Activated T-helper 2 cell treated with anti-CD3 and anti-CD28 coated beads, Interferon-gamma antibody, Interleukin-2, Interleukin-4, amounts not matched to agents 10 μg/mL and 5 μg/mL and 100 μg/mL, durations not matched to agents 14 hours and 24 hours and 36 hours (primary cell): ENCODE measurements around the gene C1orf167. TPM values are rescaled to one million over a fixed set of nuclear protein-coding genes. Genes with fewer than 3 reads are reported as not detected.

Experiments
- DNase-seq: peaks from one replicate; pipeline ENCODE4 v3.0.0; 2021; ENCODE audit warnings: low spot score
- H3K27ac Mint-ChIP-seq: one replicate; pipeline ENCODE4 v1.8.0; 2021; ENCODE audit warnings: mixed read lengths
- H3K27me3 Mint-ChIP-seq: one replicate; pipeline ENCODE4 v1.8.0; 2021; ENCODE audit warnings: low read depth, mixed read lengths
- H3K36me3 Mint-ChIP-seq: one replicate; pipeline ENCODE4 v1.8.0; 2021; ENCODE audit warnings: low read depth, mixed read lengths
- H3K4me1 Mint-ChIP-seq: one replicate; pipeline ENCODE4 v1.8.0; 2021; ENCODE audit warnings: low read depth, mixed read lengths
- H3K4me3 Mint-ChIP-seq: one replicate; pipeline ENCODE4 v1.8.0; 2021; ENCODE audit warnings: low read depth, mild to moderate bottlenecking, moderate library complexity, mixed read lengths
- H3K9me3 Mint-ChIP-seq: one replicate; pipeline ENCODE4 v1.8.0; 2021; ENCODE audit warnings: mixed read lengths
- intact Hi-C: fragments of 100-400 bp; cut with micrococcal nuclease; formaldehyde crosslinking; loops from one replicate; pipeline ENCODE4 v1.15.1; 2023
- total RNA-seq: library from RNA; stranded (reverse); gene quantifications from 2 replicates; pipeline ENCODE4 v1.2.3, GENCODE V29; 2022

Gene C1orf167
- total RNA-seq, 1 donor from 2014 or later: not detected

DNA sequence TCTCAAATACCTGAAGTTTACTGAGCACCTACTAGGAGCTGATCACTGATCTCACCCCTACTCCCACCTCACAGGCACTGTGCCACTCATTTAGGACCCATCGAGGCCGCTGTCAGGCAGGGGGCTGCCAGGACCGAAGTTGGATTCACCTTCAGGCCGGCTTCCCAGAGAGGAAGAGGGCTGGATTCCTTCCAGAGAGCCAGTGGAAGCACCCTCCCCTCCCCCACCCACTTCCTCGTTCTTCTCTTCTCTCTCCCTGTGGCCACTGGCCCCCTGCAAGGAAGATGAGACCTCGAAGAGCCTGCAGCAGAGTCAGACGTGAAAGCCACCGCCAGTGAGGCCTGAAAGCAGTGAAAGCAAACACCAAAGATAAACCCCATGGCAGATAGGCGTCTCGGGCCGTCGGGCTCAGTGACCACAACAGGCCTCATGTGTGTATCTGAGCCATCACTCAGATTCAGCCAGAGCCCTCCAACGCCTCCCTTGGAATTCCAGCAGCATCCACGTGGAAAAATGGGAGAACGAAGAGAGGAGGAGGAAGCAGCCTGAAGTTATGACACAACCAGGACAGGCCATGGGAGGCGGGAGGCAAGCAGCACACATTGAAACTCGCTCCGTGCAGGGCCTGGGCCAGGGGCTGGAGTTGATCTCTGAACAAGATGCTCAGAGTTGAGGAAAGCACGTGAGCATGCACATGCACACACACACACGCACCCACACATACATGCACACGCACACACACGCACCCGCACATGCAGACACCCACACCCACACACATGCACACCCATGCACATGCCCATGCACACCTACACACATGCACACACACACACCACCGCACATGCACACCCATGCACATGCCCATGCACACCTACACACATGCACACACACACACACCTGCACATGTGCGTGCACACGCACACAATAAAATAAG is 32.2 kb upstream of the C1orf167 start:
- no peaks in the 10 kb centered on the region for H3K27me3 Mint-ChIP-seq
- DNase-seq: no peak
- no peaks in the 10 kb centered on the region for H3K36me3 Mint-ChIP-seq
- H3K4me3 Mint-ChIP-seq: peak overlapping the region; percentile 55
- H3K9me3 Mint-ChIP-seq: no peaks in the 10 kb centered on the region
- no peak overlapping the region for H3K27ac Mint-ChIP-seq
- peaks cover 36% of the 10 kb centered on the region for H3K4me1 Mint-ChIP-seq
- intact Hi-C loops: no loop called here

DNA sequence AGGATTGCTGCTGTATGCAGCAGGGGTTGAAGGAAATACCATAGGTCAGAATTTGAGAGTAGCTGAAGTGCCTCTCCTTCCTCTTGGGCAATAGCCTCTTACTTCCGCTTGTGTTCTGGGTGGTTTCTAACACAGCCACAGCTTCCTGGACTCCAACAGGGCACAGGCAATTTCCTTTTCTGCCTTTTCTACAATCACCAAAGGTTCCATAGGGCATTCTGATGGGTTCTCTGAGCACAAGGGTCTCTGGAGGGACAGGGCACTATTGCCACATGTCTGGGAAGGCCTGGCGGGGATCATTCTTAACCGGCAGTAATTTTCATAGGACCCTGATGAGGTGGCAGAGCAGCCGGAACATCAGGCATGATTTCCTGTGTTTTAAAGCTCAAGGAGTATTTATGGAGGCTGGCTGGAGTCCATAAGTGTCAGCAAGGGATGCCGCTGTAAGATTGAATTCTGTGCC is 31.5 kb upstream of the C1orf167 start:
- Mint-ChIP-seq H3K27ac (peak overlapping the region; percentile 50), H3K4me1 (peaks cover 35% of the 10 kb centered on the region), H3K36me3 (no peaks in the 10 kb centered on the region), H3K27me3 (peaks cover 1% of the 10 kb centered on the region), H3K4me3 (peak overlapping the region; percentile 55), H3K9me3 (no peaks in the 10 kb centered on the region)
- peak; percentile 47 for DNase-seq
- intact Hi-C loops: no loop called here

DNA sequence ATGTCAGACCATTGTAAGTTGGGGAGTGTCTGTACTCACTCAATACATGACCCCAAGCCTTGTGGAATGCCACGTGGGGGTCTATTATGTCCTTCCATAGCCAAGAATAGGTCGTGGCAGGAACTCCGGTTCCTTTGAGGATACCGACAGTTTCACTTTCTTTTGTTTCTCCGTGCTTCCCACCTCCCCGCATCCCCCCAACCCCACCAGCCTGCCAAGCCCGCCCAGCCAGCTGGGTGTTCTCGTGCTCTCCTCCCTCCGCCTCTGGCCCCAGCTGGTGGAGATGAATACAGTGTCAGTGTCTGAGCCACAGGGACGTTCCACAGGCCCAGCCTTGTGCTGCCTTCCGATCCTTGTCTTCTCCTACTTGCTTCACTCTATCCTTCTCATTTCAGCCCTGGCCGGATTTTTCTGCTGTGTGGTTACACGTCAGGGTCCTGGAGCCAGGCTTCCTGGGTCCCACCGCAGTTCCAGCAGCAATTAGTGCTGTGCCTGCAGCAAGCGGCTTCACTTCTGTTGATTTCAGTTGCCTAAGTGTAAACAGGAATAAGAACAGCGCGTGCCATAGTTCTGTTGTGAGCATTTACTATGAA is 30.2 kb upstream of the C1orf167 start:
- Mint-ChIP-seq H3K4me3 (peak overlapping the region; percentile 62), H3K27me3 (peaks cover 1% of the 10 kb centered on the region), H3K27ac (peak overlapping the region; percentile 51), H3K9me3 (no peaks in the 10 kb centered on the region), H3K4me1 (peaks cover 37% of the 10 kb centered on the region), H3K36me3 (no peaks in the 10 kb centered on the region)
- intact Hi-C loops: no loop called here
- DNase-seq: no peak

- Mint-ChIP-seq H3K4me3 (no peak overlapping the region), H3K4me1 (peaks cover 43% of the 10 kb centered on the region), H3K9me3 (no peaks in the 10 kb centered on the region), H3K36me3 (no peaks in the 10 kb centered on the region), H3K27ac (no peak overlapping the region), H3K27me3 (peaks cover 3% of the 10 kb centered on the region)
- DNase-seq: no peak
- intact Hi-C loops: no loop called here
Observed at GRCh38 chr1:11733306-11733705, 28.7 kb upstream of the C1orf167 start.

GRCh38 chr1:11735531-11735853 is 26.5 kb upstream of the C1orf167 start:
- intact Hi-C loops: loop anchor here (5.0 kb wide), 1 partner anchor 53 kb away; the partner anchor contains the start of gene MAD2L2
- Mint-ChIP-seq H3K4me1 (peaks cover 41% of the 10 kb centered on the region), H3K27ac (no peak overlapping the region), H3K4me3 (peak overlapping the region; percentile 96), H3K36me3 (no peaks in the 10 kb centered on the region), H3K9me3 (no peaks in the 10 kb centered on the region), H3K27me3 (peaks cover 6% of the 10 kb centered on the region)
- DNase-seq: no peak

DNA sequence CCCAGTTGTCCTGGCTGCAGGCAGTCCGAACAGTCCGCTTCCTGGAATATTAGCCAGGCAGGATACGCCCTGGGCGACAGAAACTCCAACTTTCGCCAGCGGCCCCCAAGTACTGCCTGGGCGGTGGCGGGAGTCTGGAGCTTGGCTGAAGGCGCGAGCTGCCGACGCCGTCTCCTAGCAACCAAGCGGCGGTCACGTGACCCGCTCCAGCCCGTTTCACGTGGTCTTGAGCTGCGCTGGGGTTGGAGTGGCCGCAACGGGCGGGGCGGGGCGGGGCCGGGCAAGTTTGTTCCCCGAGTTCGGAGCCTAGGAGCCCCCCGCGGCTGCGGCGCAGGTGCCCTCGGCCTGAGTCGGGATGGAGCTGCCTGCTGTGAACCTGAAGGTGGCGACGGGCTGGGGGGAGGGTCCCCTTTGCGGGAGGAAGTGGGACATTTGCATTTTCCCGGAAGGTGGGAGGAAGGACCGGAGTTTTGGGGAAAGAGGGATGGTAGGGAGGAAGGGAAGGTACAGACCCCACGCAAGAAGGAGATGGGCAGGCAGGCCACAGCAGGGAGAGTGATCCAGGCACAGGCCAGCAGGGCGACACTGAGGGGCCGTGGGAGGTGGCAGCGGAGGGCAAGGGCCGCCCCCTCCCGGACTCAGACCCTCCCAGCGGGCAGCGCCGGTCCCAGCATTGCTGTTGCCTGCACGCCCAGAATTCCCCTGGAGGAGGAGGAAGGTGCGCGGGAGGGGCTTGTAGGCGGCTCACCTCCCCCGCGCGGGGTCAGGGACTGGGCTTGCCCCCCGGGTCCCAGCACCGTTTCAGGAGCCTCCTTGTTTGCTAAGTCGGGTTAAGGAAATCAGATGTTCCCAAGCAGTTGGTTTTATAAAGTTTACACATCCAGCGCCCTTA is 25.9 kb upstream of the C1orf167 start, which contains the start of gene AGTRAP:
Gene AGTRAP (plus strand): TSS at position 283 of the 892 bp plus-strand sequence. CDS start 73 bp downstream, at position 356.
- peak; percentile 83 for DNase-seq
- peaks cover 6% of the 10 kb centered on the region for H3K27me3 Mint-ChIP-seq
- intact Hi-C loops: loop anchor here (5.0 kb wide), 1 partner anchor 54 kb away; the partner anchor contains the start of gene MAD2L2
- peak within 1 kb of the TSS; percentile 75 for H3K27ac Mint-ChIP-seq
- H3K4me1 Mint-ChIP-seq: peaks cover 45% of the 10 kb centered on the region
- H3K36me3 Mint-ChIP-seq: peaks cover 2% of the 10 kb centered on the region
- peak within 1 kb of the TSS; percentile 96 for H3K4me3 Mint-ChIP-seq
- H3K9me3 Mint-ChIP-seq: no peaks in the 10 kb centered on the region

DNA sequence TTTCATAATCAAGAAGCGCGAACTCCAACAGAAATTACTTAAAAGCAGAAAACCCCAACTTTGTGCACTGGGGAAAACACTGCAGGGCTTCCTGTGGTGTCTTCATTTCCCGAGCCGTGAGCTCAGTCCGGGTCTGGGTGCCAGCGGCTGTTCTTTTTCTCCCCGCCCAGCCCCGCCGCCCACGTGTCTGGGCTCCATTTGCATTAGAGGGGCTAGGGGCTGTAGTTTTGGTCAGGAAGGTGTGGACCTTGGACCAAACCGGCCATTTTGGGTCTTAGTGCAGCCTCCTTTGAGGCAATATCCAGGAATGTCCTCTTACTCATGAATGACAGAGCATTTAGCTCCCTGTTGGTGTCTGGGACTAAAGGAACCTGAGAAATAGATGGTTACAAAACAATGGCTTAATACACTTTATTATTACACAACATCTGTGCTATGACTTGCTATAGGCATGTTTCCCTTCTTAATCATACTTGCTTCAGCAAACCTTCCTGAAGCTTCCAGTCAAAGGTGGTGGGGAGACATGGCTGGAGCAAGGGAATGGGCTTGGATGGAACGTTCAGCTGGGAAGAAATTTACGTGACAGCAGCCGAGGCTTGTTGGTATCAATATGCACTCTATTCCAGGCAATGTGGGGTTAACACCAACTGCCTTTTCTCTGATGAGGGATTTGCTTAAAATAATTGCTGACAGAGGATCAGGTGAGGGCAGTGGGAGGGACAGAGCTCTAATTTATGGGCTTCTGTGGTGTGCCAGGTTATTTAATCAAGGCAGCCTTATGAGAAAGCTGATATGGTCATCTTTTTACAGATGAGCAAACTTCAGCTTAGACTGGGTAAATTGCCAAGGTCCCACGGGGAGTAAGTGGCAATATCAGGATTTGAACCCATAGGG is 25.0 kb upstream of the C1orf167 start:
- intact Hi-C loops: loop anchor here (5.0 kb wide), 1 partner anchor 55 kb away; the partner anchor contains the start of gene MAD2L2
- Mint-ChIP-seq H3K9me3 (no peaks in the 10 kb centered on the region), H3K4me3 (peak overlapping the region; percentile 96), H3K27me3 (peaks cover 6% of the 10 kb centered on the region), H3K27ac (no peak overlapping the region), H3K4me1 (peaks cover 47% of the 10 kb centered on the region), H3K36me3 (peaks cover 2% of the 10 kb centered on the region)
- peak; percentile 33 for DNase-seq

DNA sequence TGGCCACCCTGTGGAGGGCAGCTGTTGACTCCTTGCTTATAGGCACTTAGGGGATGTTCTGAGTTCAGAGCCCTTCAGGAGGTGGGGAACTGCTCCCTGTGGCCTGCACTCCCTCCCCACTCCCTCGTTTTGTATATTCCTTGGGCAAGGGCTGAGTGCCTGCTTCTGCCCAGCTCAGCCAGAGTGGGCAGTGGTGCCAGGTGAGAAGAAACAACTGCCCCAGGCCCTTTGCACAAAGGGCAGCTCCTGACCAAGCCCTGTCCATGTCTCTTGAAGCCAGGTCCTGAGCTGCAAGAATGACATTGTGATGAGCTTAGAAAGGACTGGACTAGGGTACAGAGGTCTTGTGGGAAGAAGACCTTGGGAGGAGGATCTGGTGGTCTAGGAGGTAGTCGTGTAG is 23.9 kb upstream of the C1orf167 start:
- Mint-ChIP-seq H3K4me3 (no peak overlapping the region), H3K36me3 (peaks cover 2% of the 10 kb centered on the region), H3K4me1 (peaks cover 51% of the 10 kb centered on the region), H3K27me3 (peaks cover 10% of the 10 kb centered on the region), H3K9me3 (no peaks in the 10 kb centered on the region), H3K27ac (no peak overlapping the region)
- no peak for DNase-seq
- intact Hi-C loops: loop anchor here (5.0 kb wide), 1 partner anchor 56 kb away; the partner anchor contains the start of gene MAD2L2

GRCh38 chr1:11738783-11739182 is 23.2 kb upstream of the C1orf167 start:
- intact Hi-C loops: loop anchor here (5.0 kb wide), 1 partner anchor 56 kb away; the partner anchor contains the start of gene MAD2L2
- Mint-ChIP-seq H3K9me3 (no peaks in the 10 kb centered on the region), H3K27ac (no peak overlapping the region), H3K4me3 (no peak overlapping the region), H3K36me3 (peaks cover 2% of the 10 kb centered on the region), H3K4me1 (peaks cover 48% of the 10 kb centered on the region), H3K27me3 (peaks cover 10% of the 10 kb centered on the region)
- DNase-seq: no peak

- Mint-ChIP-seq H3K4me3 (peak overlapping the region; percentile 33), H3K36me3 (peaks cover 4% of the 10 kb centered on the region), H3K27ac (peak overlapping the region; percentile 28), H3K9me3 (no peaks in the 10 kb centered on the region), H3K4me1 (peaks cover 45% of the 10 kb centered on the region), H3K27me3 (peaks cover 8% of the 10 kb centered on the region)
- intact Hi-C loops: no loop called here
- peak; percentile 50 for DNase-seq
Observed at GRCh38 chr1:11740258-11741192, 21.5 kb upstream of the C1orf167 start.

GRCh38 chr1:11741482-11741881 is 20.5 kb upstream of the C1orf167 start:
- no peak for DNase-seq
- Mint-ChIP-seq H3K9me3 (no peaks in the 10 kb centered on the region), H3K27ac (no peak overlapping the region), H3K36me3 (peaks cover 12% of the 10 kb centered on the region), H3K4me1 (peaks cover 46% of the 10 kb centered on the region), H3K4me3 (peak overlapping the region; percentile 17), H3K27me3 (peaks cover 8% of the 10 kb centered on the region)
- intact Hi-C loops: no loop called here
